Lower leg skin (tissue), 3 donors: Measurements from ENCODE around the gene COMMD7.

Source experiments
- POLR2A ChIP-seq, 2 donors: fragments of 450-650 bp; IDR thresholded peaks; one replicate each; pipeline ENCODE4 v1.6.1; 2016 to 2017; ENCODE audit warnings: antibody characterized with exemption in 2 of 2, mild to moderate bottlenecking in 1 of 2, moderate library complexity in 1 of 2
- TF ChIP-seq, protein P1 (sequence below), 3 donors: fragments of 450-650 bp; IDR thresholded peaks; one replicate each; pipeline ENCODE4 v1.5.1; 2016; ENCODE audit warnings: antibody characterized with exemption in 3 of 3, mild to moderate bottlenecking in 3 of 3, moderate library complexity in 2 of 3

GRCh38 chr20:32687180-32687532 lies 56.1 kb downstream of the COMMD7 start:
- no peak for TF ChIP-seq POLR2A (IDR thresholded peaks at IDR 0.05)
- TF ChIP-seq, protein P1, sequence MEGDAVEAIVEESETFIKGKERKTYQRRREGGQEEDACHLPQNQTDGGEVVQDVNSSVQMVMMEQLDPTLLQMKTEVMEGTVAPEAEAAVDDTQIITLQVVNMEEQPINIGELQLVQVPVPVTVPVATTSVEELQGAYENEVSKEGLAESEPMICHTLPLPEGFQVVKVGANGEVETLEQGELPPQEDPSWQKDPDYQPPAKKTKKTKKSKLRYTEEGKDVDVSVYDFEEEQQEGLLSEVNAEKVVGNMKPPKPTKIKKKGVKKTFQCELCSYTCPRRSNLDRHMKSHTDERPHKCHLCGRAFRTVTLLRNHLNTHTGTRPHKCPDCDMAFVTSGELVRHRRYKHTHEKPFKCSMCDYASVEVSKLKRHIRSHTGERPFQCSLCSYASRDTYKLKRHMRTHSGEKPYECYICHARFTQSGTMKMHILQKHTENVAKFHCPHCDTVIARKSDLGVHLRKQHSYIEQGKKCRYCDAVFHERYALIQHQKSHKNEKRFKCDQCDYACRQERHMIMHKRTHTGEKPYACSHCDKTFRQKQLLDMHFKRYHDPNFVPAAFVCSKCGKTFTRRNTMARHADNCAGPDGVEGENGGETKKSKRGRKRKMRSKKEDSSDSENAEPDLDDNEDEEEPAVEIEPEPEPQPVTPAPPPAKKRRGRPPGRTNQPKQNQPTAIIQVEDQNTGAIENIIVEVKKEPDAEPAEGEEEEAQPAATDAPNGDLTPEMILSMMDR (IDR thresholded peaks at IDR 0.05): no peak
